ENCODE results near the gene ITSN2.

The ITSN2 gene

DNA sequence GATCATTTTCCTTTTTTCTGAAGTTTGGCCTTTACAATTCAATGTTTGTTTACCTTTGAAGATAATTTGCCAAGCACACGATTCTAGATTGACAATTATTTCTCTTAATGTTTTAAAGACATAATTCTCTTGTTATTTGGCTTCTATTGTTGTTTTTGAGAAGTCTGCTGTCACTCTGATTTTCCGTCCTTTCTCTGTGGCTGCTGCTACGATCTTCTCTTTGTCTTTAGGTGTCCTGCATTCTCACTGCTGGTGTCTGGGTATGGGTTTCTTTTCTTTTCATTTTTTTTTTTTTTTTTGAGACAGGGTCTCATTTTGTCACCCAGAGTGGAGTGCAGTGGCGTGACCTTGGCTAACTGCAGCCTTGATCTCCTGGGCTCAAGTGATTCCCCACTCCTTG, 200.6 kb downstream of the ITSN2 start:
- 80% methylated on average over 1 of the region's 4 CpGs; no CpG with 5 or more reads in 1 of the 2 experiments for WGBS, 2 experiments (ENCODE audit: insufficient coverage in 2 of 2)
- Histone ChIP-seq H3K9me3 (ENCODE audit: control insufficient read depth, low read length) (peaks cover 5% of the 10 kb centered on the region), H3K27ac (ENCODE audit: low read depth, low read length, severe bottlenecking) (no peak overlapping the region), H3K36me3 (ENCODE audit: control insufficient read depth, insufficient read depth, low read length) (no peaks in the 10 kb centered on the region), H3K4me1 (ENCODE audit: control insufficient read depth, insufficient read depth, low read length, poor library complexity, severe bottlenecking) (no peaks in the 10 kb centered on the region), H3K4me3 (ENCODE audit: extremely low read depth, insufficient read depth, low read length, poor library complexity, severe bottlenecking) (no peak overlapping the region)

DNA sequence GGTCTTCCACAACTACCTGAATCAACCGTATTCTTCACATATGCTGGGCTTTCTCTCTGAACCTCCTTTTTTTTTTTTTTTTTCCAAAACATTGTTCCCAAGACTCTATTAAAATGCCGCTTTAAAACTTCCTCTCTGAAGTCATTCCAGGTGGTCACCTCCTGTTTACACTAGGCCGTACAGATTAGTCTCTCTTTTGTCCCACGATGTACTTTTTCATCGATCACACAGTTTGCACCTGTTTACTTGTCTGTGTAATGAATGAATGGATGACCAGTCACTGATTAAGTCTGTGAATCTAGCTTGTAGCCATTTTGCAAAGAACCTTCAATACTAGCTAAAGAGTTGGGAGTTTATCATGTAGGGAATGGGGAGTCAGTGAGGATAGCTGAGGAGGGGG, 202.2 kb downstream of the ITSN2 start:
- WGBS, 2 experiments (ENCODE audit: insufficient coverage in 2 of 2) = 92 to 93% methylated on average over 4 of the region's 5 CpGs
- H3K9me3 ChIP-seq (ENCODE audit: control insufficient read depth, low read length) = peaks cover 5% of the 10 kb centered on the region
- no peaks in the 10 kb centered on the region for H3K36me3 ChIP-seq (ENCODE audit: control insufficient read depth, insufficient read depth, low read length)
- no peaks in the 10 kb centered on the region for H3K4me1 ChIP-seq (ENCODE audit: control insufficient read depth, insufficient read depth, low read length, poor library complexity, severe bottlenecking)
- no peak overlapping the region for H3K27ac ChIP-seq (ENCODE audit: low read depth, low read length, severe bottlenecking)
- H3K4me3 ChIP-seq (ENCODE audit: extremely low read depth, insufficient read depth, low read length, poor library complexity, severe bottlenecking) = no peak overlapping the region

DNA sequence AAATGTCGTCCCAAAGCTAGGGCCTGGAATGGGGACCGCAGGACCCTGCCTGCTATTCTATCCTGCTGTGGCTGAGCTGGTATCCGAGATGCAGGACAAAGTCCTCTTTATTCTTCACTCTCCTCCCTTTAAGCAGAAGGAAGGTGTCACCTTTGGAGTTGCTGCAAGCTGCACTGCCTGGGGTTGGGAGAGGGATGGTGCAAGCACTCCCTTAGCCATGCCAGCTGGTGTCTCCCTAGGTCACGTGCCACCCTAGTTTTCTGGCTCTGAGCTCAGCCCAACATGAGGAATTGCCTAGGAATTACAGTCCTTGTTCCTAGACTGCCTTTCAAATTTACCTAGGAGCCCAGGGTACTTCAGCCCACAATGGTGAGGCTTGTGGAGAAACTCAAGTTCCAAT, 206.9 kb downstream of the ITSN2 start:
- 90 to 92% methylated on average over 3 to 4 of the region's 4 CpGs for WGBS, 2 experiments (ENCODE audit: insufficient coverage in 2 of 2)
- H3K4me3 ChIP-seq (ENCODE audit: extremely low read depth, insufficient read depth, low read length, poor library complexity, severe bottlenecking) = no peak overlapping the region

More for the DNA sequence above, 206.9 kb downstream of the ITSN2 start:
- no peaks in the 10 kb centered on the region for H3K36me3 ChIP-seq (ENCODE audit: control insufficient read depth, insufficient read depth, low read length)
- H3K9me3 ChIP-seq (ENCODE audit: control insufficient read depth, low read length) = no peaks in the 10 kb centered on the region
- H3K27ac ChIP-seq (ENCODE audit: low read depth, low read length, severe bottlenecking) = no peak overlapping the region
- H3K4me1 ChIP-seq (ENCODE audit: control insufficient read depth, insufficient read depth, low read length, poor library complexity, severe bottlenecking) = no peaks in the 10 kb centered on the region

Data from mesodermal cell (in vitro differentiated cells).